DOHH2 (cell line): ENCODE results near the gene DNAJC4.

Experiments
- H3F3A ChIP-seq: fragments of 200-600 bp; sonication (generic), shearing (Covaris generic); 2 replicates; pipeline ENCODE4 v1.6.0; 2016; ENCODE audit warnings: antibody characterized with exemption, mild to moderate bottlenecking; ENCODE audit not compliant: control insufficient read depth, insufficient read depth
- H3K27ac ChIP-seq: fragments of 200-600 bp; sonication (generic); 2 replicates; pipeline ENCODE4 v1.5.1; 2014; ENCODE audit warnings: low read depth, mild to moderate bottlenecking, low read length, moderate library complexity
- H3K27me3 ChIP-seq: fragments of 200-600 bp; sonication (generic); 2 replicates; pipeline ENCODE4 v1.6.1; 2014; ENCODE audit warnings: mild to moderate bottlenecking, low read length, mixed read lengths; ENCODE audit not compliant: control insufficient read depth
- H3K36me3 ChIP-seq: fragments of 200-600 bp; sonication (generic); 2 replicates; pipeline ENCODE4 v1.6.1; 2014; ENCODE audit warnings: mild to moderate bottlenecking, low read length, moderate library complexity, mixed read lengths; ENCODE audit not compliant: control insufficient read depth
- H3K4me1 ChIP-seq: fragments of 200-600 bp; sonication (generic); 2 replicates; pipeline ENCODE4 v1.6.1; 2014; ENCODE audit warnings: mild to moderate bottlenecking, low read length, mixed read lengths; ENCODE audit not compliant: control insufficient read depth
- H3K4me2 ChIP-seq: fragments of 200-600 bp; sonication (generic); 2 replicates; pipeline ENCODE4 v1.6.0; 2014; ENCODE audit warnings: mild to moderate bottlenecking, low read length, moderate library complexity
- H3K4me3 ChIP-seq: fragments of 200-600 bp; sonication (generic); 2 replicates; pipeline ENCODE4 v1.5.1; 2014; ENCODE audit warnings: mild to moderate bottlenecking, low read length, mixed read lengths
- H3K79me2 ChIP-seq: fragments of 200-600 bp; sonication (generic); 2 replicates; pipeline ENCODE4 v1.6.1; 2014; ENCODE audit warnings: mild to moderate bottlenecking, low read length, mixed read lengths; ENCODE audit not compliant: control insufficient read depth
- H3K9me2 ChIP-seq: fragments of 200-600 bp; sonication (generic); replicated peaks from 2 replicates; pipeline ENCODE4 v1.6.1; 2014; ENCODE audit warnings: mild to moderate bottlenecking, low read length, mixed read lengths; ENCODE audit not compliant: control insufficient read depth
- H3K9me3 ChIP-seq: fragments of 200-600 bp; sonication (generic); 2 replicates; pipeline ENCODE4 v1.6.1; 2014; ENCODE audit warnings: antibody characterized with exemption, low read length, mixed read lengths; ENCODE audit not compliant: control insufficient read depth, insufficient read depth
- H4K20me1 ChIP-seq: fragments of 200-600 bp; sonication (generic); 2 replicates; pipeline ENCODE4 v1.6.0; 2014; ENCODE audit warnings: low read depth, mild to moderate bottlenecking, antibody characterized with exemption, low read length, moderate library complexity; ENCODE audit not compliant: control insufficient read depth, insufficient read depth
- EZH2phosphoT487 ChIP-seq: fragments of 200-600 bp; sonication (generic); IDR thresholded peaks from 2 replicates; pipeline ENCODE4 v1.6.1; 2017; ENCODE audit warnings: borderline replicate concordance, mild to moderate bottlenecking, antibody characterized with exemption, low read length, moderate library complexity, mixed read lengths
- TF ChIP-seq, protein P1 (sequence below): fragments of 200-600 bp; sonication (generic); IDR thresholded peaks from one replicate; pipeline ENCODE4 v1.5.1; 2014; ENCODE audit warnings: antibody characterized with exemption, mild to moderate bottlenecking, low read depth, low read length; ENCODE audit not compliant: poor library complexity, severe bottlenecking

DNAJC4 gene

DNA sequence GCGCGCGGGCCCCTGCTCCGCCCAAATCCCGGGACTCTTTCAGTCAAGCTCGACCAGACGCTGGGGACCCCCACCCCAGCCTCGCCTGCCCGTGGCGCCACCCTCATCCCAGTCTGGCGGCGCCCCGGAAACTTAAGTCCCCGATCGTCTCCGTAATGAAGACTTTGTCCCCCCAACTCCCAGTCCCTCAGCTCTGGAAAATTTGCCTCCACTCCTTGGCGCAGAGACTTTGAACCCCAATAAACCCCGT is 21.3 kb downstream of the DNAJC4 start:
- Histone ChIP-seq H3K4me1 (peaks cover 42% of the 10 kb centered on the region), H3K4me2 (peak overlapping the region; percentile 97), H4K20me1 (peaks cover 5% of the 10 kb centered on the region; the same call in 1 of the 2 replicates), H3K36me3 (peaks cover 18% of the 10 kb centered on the region), H3K79me2 (peaks cover 15% of the 10 kb centered on the region), H3K27me3 (no peaks in the 10 kb centered on the region), H3F3A (peaks cover 16% of the 10 kb centered on the region), H3K4me3 (peak overlapping the region; percentile 95), H3K9me3 (no peaks in the 10 kb centered on the region), H3K9me2 (no peaks in the 10 kb centered on the region), H3K27ac (peak overlapping the region; percentile 5; the same call in 1 of the 2 replicates)
- TF ChIP-seq, protein P1, sequence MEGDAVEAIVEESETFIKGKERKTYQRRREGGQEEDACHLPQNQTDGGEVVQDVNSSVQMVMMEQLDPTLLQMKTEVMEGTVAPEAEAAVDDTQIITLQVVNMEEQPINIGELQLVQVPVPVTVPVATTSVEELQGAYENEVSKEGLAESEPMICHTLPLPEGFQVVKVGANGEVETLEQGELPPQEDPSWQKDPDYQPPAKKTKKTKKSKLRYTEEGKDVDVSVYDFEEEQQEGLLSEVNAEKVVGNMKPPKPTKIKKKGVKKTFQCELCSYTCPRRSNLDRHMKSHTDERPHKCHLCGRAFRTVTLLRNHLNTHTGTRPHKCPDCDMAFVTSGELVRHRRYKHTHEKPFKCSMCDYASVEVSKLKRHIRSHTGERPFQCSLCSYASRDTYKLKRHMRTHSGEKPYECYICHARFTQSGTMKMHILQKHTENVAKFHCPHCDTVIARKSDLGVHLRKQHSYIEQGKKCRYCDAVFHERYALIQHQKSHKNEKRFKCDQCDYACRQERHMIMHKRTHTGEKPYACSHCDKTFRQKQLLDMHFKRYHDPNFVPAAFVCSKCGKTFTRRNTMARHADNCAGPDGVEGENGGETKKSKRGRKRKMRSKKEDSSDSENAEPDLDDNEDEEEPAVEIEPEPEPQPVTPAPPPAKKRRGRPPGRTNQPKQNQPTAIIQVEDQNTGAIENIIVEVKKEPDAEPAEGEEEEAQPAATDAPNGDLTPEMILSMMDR: no peak
- no peak for TF ChIP-seq EZH2phosphoT487

DNA sequence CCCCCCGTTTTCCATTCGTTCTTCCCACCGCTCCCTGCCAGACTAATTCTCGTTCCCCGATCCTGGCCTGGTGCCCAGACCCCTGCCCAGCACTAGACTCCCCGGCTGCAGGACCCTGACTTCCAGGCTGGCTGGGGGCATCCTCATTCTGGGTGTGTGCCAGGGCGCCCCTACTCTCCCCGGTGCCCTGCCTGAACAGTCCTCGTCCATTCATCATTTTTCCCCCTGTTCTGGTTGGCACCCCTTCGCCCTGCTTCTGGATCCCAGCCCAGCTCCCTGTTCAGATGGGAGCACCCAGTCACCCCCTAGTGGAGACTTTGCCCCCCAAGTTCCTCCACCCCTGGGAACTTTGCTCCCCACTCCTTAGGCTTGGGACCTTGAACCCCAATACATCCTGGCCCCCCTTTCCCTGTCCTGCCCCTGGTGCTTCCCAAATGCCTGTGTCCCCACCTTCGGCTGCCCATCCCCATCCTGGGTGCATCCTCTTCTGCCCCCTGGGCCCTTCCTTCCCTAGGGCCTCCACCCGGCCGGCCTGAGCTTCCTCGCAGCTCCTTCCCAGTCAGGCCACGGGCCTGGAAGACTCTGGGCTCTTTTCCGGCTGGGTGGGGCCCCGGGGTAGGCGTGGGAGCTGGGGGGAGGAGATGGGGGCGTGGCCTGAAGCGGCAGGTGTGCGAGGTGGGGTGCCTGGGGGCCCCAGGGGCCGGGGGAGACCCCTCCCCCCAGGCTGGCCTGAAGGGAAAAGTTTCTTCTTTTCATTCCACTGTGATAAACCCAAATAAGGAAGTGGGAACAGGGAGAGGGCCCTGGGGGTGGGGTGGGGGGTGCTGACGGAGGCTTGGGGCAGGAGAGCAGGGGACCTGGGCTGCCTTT is 21.9 kb downstream of the DNAJC4 start:
- peaks cover 5% of the 10 kb centered on the region; the same call in 1 of the 2 replicates for H4K20me1 ChIP-seq
- peaks cover 15% of the 10 kb centered on the region for H3K79me2 ChIP-seq
- H3K4me3 ChIP-seq: peak overlapping the region; percentile 95
- peaks cover 19% of the 10 kb centered on the region for H3K36me3 ChIP-seq
- H3K4me2 ChIP-seq: peak overlapping the region; percentile 97
- TF ChIP-seq, protein P1: peak; percentile 76
- TF ChIP-seq EZH2phosphoT487: no peak
- H3K4me1 ChIP-seq: peaks cover 38% of the 10 kb centered on the region
- peak overlapping the region; percentile 5; the same call in 1 of the 2 replicates for H3K27ac ChIP-seq
- peaks cover 16% of the 10 kb centered on the region for H3F3A ChIP-seq
- H3K9me2 ChIP-seq: no peaks in the 10 kb centered on the region
- no peaks in the 10 kb centered on the region for H3K27me3 ChIP-seq
- no peaks in the 10 kb centered on the region for H3K9me3 ChIP-seq

GRCh38 chr11:64253043-64253442 is 22.7 kb downstream of the DNAJC4 start:
- peaks cover 15% of the 10 kb centered on the region for H3K79me2 ChIP-seq
- H3F3A ChIP-seq: peaks cover 9% of the 10 kb centered on the region
- H4K20me1 ChIP-seq: peaks cover 5% of the 10 kb centered on the region; the same call in 1 of the 2 replicates
- H3K4me2 ChIP-seq: peak overlapping the region; percentile 97; the same call in 1 of the 2 replicates
- TF ChIP-seq, protein P1: no peak
- TF ChIP-seq EZH2phosphoT487: no peak
- no peak overlapping the region; the same call in 1 of the 2 replicates for H3K4me3 ChIP-seq
- no peaks in the 10 kb centered on the region for H3K9me2 ChIP-seq
- H3K4me1 ChIP-seq: peaks cover 30% of the 10 kb centered on the region
- peaks cover 19% of the 10 kb centered on the region for H3K36me3 ChIP-seq
- H3K9me3 ChIP-seq: no peaks in the 10 kb centered on the region
- H3K27me3 ChIP-seq: no peaks in the 10 kb centered on the region
- no peak overlapping the region for H3K27ac ChIP-seq
